ENCODE measurements around the gene COL20A1.

DNA sequence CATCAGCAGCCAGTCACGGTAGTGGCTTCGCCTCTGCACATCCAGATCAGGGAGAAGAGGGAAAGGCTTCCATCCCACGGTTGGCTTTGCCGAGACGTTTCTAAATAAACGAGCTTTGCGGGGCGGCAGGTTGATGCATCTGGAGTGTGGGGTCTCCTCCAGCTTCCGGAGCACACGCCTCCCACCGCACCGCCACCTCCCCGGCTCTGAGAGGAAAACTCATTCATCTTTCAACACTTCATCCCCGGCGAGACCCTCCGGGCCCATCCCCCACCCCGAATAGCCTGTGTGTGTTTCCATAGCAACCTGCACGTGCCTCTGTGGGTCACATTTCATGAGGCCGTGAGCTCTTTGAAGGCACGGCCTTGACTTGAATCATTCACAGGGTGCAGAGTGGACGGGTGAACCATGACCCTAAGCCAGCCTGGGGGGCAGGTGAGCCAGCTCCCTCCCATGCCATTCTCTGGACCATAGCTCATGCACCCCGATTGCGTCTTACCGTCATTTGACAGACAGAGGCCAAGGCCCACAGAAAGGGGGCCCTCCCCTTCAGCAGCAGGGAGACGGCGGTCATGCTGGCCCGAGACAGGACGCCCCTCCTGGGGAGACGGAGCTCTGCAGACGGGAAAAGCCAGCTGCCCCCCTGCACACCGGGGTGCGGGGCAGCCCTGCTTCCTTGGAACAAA, 84.4 kb downstream of the COL20A1 start:
- TF ChIP-seq, protein P1, sequence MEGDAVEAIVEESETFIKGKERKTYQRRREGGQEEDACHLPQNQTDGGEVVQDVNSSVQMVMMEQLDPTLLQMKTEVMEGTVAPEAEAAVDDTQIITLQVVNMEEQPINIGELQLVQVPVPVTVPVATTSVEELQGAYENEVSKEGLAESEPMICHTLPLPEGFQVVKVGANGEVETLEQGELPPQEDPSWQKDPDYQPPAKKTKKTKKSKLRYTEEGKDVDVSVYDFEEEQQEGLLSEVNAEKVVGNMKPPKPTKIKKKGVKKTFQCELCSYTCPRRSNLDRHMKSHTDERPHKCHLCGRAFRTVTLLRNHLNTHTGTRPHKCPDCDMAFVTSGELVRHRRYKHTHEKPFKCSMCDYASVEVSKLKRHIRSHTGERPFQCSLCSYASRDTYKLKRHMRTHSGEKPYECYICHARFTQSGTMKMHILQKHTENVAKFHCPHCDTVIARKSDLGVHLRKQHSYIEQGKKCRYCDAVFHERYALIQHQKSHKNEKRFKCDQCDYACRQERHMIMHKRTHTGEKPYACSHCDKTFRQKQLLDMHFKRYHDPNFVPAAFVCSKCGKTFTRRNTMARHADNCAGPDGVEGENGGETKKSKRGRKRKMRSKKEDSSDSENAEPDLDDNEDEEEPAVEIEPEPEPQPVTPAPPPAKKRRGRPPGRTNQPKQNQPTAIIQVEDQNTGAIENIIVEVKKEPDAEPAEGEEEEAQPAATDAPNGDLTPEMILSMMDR (conservative IDR thresholded peaks at IDR 0.05 in 1 of 2, IDR thresholded peaks at IDR 0.05 in 1 of 2; ENCODE audit: low read depth in 1 of 2, low read length in 2 of 2): no peak
- TF ChIP-seq EZH2 (IDR thresholded peaks at IDR 0.05; ENCODE audit: low read length, missing control alignments): no peak

Data from fibroblast of lung (primary cell).